ENCODE results near the gene LRRC4C.
"Not testable (repeated sequence)": the region's sequence is repeated elsewhere in the genome, so short reads cannot be mapped to it uniquely, and the experiment has no call there.

The LRRC4C gene

GRCh38 chr11:40867991-40868632 lies 591.3 kb downstream of the LRRC4C start:
- no peak for DNase-seq (ENCODE audit: low read depth)

DNA sequence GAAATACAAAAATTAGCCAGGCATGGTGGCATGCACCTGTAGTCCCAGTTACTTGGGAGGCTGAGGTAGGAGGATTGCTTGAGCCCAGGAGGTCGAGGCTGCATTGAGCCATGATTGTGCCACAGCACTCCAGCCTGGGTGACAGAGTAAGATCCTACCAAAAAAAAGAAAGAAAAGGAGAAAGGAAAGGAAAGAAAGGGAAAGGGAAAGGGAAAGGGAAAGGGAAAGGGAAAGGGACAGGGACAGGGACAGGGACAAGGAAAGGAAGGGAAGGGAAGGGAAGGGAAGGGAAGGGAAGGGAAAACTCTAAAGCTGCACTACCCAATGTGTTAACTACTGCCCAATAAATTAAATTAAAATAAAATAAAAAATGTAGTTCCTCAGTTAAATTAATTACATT lies 601.7 kb downstream of the LRRC4C start:
- DNase-seq (ENCODE audit: low read depth), result not testable (repeated sequence)

- DNase-seq (ENCODE audit: low read depth), result no peak
Measured at GRCh38 chr11:40842750-40843339, 616.6 kb downstream of the LRRC4C start.

DNA sequence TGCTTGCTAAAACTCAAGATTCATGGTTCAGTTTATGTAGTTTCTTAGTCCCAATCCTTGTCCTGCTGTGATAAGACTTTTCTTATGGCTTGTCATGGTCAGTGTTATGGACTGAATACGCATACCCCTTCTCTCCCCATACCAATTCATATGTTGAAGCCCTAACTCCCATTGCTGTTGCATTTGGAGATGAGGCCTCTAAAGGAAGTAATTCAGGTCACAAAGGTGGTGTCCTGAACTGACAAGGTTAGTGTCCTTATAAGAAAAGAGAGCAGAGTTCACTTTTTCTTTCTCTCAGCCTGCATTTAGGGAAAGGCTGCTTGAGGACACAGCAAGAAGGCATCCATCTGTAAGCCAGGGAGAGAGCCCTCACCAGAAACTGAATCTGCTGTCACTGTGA lies 618.2 kb downstream of the LRRC4C start:
- DNase-seq (ENCODE audit: low read depth), result no peak

DNA sequence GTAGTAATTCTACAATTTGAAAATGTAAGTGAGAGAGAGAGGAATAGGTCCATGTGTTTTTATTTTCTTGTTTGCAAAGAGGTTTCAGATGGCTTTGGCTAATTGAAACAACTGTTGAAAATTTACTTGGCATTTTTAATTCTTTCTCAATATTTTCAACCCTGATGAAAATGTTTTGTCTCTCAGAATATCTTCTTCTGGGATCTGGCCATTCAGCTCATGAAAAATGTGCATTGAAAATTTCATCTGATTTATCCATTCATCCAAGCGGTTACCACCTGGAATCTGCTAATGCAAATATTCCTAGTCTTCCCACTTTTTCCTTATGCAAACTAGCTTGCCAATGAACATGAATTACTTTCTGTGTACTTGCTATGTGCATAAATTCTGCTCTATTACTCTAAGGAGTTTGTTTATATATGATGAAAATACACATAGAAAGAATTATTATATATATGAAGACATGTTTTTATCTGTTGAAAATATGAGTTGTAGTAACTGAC lies 621.2 kb downstream of the LRRC4C start:
- DNase-seq (ENCODE audit: low read depth), result no peak

GRCh38 chr11:40827116-40827515 lies 632.3 kb downstream of the LRRC4C start:
- no peak for DNase-seq (ENCODE audit: low read depth)

GRCh38 chr11:40826601-40827000 lies 632.9 kb downstream of the LRRC4C start:
- DNase-seq (ENCODE audit: low read depth), result no peak

GRCh38 chr11:40825201-40825834 lies 634.1 kb downstream of the LRRC4C start:
- DNase-seq (ENCODE audit: low read depth), result no peak

- DNase-seq (ENCODE audit: low read depth), result no peak
Measured at GRCh38 chr11:40819230-40819629, 640.2 kb downstream of the LRRC4C start.

DNA sequence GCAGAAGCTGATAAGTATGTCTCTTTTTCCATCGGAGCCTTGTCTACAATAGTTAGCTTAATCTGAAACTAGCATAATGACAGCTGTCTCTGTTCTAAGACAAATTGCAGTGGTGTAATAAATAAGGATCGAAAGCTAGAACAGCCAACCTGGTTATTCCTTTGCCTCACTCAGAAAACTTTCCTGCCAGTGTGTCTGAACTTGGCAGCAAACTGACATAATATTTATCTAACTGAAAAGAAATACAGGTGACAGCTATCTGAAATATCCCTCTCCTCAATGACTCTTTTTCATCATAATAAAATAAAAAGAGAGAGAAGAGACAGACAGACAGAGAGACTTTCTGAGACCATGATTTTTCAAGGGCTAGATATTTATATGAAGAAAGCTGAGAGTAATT lies 642.5 kb downstream of the LRRC4C start:
- DNase-seq (ENCODE audit: low read depth), result no peak

DNA sequence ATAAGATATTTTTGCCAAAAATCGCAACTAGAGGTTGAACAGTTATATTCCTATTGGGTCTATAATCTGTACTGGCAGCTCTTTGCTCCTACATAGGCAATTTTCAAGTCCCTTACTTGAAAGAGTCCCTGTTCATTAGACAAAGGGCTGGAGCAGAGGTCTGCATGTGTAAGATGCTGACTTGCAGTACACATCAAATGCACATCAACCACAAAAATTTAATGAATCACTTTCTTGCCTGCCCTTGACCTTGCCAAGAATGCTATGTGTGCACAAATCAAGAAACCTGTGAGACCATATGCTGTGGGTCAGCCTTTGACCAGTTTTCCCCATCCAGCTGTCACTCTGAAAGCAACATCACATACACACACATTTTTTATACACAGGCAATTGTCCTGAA lies 661.5 kb downstream of the LRRC4C start:
- DNase-seq (ENCODE audit: low read depth), result no peak

DNA sequence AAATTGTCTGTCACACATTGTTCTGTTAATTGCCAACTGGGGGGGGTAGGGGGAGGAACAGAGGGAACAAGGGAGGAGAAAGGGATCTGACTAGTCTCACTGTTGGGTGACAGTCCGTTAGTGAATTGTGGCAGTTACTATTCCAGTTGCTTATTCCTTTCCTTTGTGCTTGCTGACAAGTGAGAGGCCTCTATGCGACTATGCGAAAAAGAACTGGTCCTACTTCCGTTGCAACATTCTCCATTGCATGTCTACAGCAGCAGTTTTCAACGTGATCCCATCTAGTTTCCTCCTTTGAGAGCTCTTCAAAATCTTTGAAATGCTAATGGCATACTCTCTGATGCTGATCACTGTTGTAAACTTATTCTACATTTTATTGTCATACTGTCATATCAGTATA lies 672.2 kb downstream of the LRRC4C start:
- no peak for DNase-seq (ENCODE audit: low read depth)

GRCh38 chr11:40763046-40763445 lies 696.4 kb downstream of the LRRC4C start:
- no peak for DNase-seq (ENCODE audit: low read depth)

- no peak for DNase-seq (ENCODE audit: low read depth)
Measured at GRCh38 chr11:40759341-40759740, 700.1 kb downstream of the LRRC4C start.

DNA sequence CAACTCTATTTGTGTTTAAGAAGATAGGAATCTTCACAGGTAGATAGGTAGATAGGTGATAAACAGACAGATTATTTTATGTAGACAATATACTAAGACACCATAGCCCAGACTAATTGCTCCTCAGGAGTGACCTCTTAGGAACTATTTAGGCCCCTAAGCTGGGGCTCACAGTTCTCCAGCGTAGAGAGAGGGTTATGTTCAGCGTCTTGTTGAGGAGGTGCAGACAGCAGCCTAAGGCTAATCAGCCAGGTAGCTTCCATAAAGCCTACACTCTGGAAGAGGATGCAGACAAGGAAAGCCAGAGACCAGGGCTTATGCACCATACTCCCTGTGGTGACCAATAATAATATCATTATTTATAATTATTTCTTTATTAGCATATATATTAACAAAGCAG lies 705.2 kb downstream of the LRRC4C start:
- DNase-seq (ENCODE audit: low read depth), result no peak

GRCh38 chr11:40746282-40746681 lies 713.2 kb downstream of the LRRC4C start:
- DNase-seq (ENCODE audit: low read depth), result no peak

DNA sequence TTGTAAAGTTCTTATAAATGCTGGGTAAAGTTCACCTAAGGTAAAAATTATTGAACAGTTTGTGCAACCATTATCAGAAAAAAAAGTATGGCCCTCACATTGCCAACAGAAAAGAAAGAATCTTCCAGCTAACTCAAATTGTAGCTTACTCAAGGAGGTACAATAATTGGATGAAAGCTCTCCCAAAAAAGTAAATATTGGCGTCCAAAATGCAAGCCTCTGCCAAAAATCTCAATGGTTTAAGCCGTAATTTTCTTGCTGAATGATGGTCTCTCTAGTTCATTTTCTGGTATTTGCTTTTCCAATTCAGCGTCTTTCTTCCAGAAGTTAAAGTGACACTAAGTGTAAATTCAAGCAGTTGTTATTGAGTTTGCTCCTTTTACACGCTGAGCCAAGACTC lies 727.3 kb downstream of the LRRC4C start:
- no peak for DNase-seq (ENCODE audit: low read depth)

DNA sequence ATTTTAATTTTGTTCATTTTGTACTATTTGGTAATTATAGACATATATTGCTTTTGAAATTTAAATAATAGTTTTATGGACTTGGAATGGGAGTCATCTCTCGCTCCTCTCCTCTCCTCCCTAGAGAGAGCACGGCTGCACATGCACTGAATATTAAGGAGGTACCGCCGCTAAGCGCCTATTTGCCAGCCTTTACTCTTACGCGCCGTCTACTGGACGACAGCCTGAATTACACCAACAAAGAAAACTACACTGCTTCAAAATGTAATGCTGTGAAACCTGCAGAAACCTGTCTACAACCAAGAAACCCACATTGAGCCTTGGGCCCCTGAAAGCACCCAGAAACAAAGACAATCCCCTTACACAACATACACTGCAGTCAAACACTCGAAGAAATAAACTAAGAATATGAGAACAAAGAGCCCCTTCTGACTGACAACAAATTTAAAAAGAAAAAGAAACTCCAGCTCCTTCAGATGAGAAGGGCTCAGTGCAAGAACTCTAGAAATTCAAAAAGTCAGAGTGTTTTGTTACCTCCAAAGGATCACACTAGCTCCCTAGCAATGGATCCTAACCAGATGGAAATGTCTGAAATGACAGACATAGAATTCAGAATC lies 737.2 kb downstream of the LRRC4C start:
- no peak for DNase-seq (ENCODE audit: low read depth)

DNA sequence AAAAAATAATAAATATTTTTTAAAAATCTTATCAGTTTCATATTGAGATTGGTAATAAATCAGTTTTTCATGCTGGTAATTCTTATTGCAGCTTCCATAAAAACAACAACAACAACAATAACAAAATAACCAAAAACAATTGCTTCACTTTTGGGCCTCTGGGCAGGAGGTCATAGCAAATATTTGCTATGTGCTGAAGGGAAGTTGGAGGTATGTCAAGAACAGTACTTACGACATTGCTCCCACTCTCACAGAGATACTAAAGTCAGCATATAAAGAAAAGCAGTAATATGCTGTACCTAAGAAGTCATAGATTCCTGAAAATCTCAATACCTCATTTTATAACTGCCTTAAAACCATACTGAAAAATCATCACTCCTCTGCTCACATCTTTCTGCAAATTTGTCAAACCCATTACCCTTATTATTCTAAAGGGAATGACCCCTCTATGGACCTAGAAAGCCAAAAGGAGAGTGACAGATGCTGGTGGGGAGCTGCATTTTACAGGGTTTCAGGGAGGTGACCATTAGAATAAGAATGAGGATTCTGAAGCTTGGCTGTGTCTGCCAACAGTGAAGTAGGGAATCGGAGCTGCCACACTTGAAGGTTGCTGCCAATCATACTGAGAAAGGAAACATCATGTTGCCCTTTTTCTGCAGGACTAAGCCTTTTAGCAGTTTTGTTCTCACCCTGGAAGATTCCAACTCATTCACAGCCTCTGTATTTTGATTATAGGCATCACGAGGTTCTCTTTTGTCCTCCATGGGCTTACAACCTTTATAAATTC lies 742.9 kb downstream of the LRRC4C start:
- no peak for DNase-seq (ENCODE audit: low read depth)

DNA sequence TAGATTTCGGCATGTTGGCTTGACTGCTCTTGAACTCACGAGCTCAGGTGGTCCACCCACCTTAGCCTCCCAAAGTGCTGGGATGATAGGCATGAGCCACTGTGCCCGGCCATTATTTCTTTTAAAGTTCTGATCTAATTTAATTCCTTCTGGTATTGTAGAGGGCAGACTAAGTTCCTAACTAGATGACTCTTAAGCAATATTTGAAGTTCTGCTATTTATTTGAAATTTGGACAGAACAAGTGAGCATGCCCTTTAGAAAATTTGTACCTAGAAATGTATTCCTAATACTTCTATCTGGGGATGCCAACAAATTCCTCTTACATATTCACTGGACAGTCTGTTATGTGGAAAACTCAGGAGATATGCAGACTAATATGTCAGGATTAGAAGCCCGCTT lies 746.4 kb downstream of the LRRC4C start:
- DNase-seq (ENCODE audit: low read depth), result no peak

DNA sequence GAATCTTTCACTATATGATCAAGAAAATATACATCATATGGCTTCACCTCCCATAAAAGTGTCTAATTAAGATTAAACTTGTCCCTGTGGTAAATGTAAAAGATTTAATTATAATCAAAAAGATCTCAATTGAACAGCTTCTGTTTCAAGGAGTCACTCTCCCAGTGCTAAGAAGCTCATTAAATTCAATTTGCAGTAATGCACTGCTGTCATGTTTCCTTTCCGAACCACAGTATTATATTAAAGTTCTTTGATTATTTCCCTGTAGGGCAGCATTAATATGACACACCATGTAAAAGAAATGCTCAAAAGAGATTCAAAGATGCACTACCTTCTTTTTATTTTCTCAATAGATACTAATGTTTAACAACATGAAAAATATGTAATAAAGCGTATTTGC lies 758.4 kb downstream of the LRRC4C start:
- no peak for DNase-seq (ENCODE audit: low read depth)

GRCh38 chr11:40689823-40690222 lies 769.6 kb downstream of the LRRC4C start:
- no peak for DNase-seq (ENCODE audit: low read depth)
